ENCODE results near the gene CCDC61.

- TF ChIP-seq CTCF (IDR thresholded peaks at IDR 0.05 in 4 of 5, conservative IDR thresholded peaks at IDR 0.05 in 1 of 5) = no peak
- TF ChIP-seq POLR2A (IDR thresholded peaks at IDR 0.05) = no peak
Measured at GRCh38 chr19:46067691-46068090, 72.4 kb downstream of the CCDC61 start.

All from gastrocnemius medialis (tissue), 4 donors.